Activated CD4-positive, alpha-beta memory T cell treated with anti-CD3 and anti-CD28 coated beads for 36 hours (primary cell): ENCODE measurements around the gene FRRS1L. TPM values are rescaled to one million over a fixed set of nuclear protein-coding genes. Genes with fewer than 3 reads are reported as not detected.

ENCODE experiments used
- CTCF ChIA-PET: fragments of 350-600 bp; sonication (Branson Sonifier 250); formaldehyde crosslinking; loops from one replicate; lab custom pipeline; 2021; ENCODE audit warnings: antibody characterized with exemption, inconsistent platforms; lab: Charles Lee
- POLR2A ChIA-PET: fragments of 350-600 bp; sonication (Branson Sonifier 250); formaldehyde crosslinking; loops from one replicate; lab custom pipeline; 2021; ENCODE audit warnings: antibody characterized with exemption; lab: Charles Lee
- DNase-seq: peaks from one replicate; pipeline ENCODE4 v3.0.0-alpha.2; 2020
- H3K27ac Mint-ChIP-seq: one replicate; pipeline ENCODE4 v1.8.0; 2021; ENCODE audit warnings: mixed read lengths
- H3K27me3 Mint-ChIP-seq: one replicate; pipeline ENCODE4 v1.8.0; 2021; ENCODE audit warnings: mixed read lengths
- H3K36me3 Mint-ChIP-seq: one replicate; pipeline ENCODE4 v1.8.0; 2021; ENCODE audit warnings: mixed read lengths
- H3K4me1 Mint-ChIP-seq: one replicate; pipeline ENCODE4 v1.8.0; 2021; ENCODE audit warnings: low read depth, mixed read lengths
- H3K4me3 Mint-ChIP-seq: one replicate; pipeline ENCODE4 v1.8.0; 2021; ENCODE audit warnings: mild to moderate bottlenecking, mixed read lengths
- H3K9me3 Mint-ChIP-seq: one replicate; pipeline ENCODE4 v1.8.0; 2021; ENCODE audit warnings: mixed read lengths
- intact Hi-C: fragments of 100-400 bp; cut with micrococcal nuclease; formaldehyde crosslinking; loops from one replicate; pipeline ENCODE4 v1.15.1; 2023
- total RNA-seq, 2 experiments: library from RNA; stranded (reverse); gene quantifications; one replicate each; pipeline ENCODE4 v1.2.3, GENCODE V29; 2021

FRRS1L gene
- total RNA-seq, 2 experiments from 2014 or later = not detected

DNA sequence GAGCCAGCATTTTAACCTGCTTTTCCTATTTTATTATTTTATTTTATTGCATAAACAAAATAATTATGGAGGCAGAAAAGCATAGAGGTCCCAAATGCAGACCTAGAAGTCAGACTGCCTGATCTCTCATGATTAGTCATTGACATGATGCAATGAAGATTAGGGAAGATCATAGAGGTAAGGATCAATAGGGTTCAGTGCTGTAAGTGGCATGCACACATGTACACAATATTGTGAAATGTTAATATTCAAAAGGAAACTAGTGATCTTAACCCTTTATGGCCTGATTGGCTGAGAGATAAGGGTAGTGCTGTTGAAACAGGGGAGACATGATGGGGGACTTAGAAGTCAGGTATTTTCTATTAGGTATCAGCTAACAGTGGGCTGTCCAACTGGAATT, 1.1 kb upstream of the FRRS1L start:
- Mint-ChIP-seq H3K27ac (no peak overlapping the region), H3K9me3 (no peaks in the 10 kb centered on the region), H3K4me1 (peaks cover 5% of the 10 kb centered on the region), H3K36me3 (no peaks in the 10 kb centered on the region), H3K27me3 (peaks cover 51% of the 10 kb centered on the region), H3K4me3 (no peak overlapping the region)
- CTCF ChIA-PET = no interaction called here
- POLR2A ChIA-PET = no interaction called here
- no peak for DNase-seq
- intact Hi-C loops = no loop called here

DNA sequence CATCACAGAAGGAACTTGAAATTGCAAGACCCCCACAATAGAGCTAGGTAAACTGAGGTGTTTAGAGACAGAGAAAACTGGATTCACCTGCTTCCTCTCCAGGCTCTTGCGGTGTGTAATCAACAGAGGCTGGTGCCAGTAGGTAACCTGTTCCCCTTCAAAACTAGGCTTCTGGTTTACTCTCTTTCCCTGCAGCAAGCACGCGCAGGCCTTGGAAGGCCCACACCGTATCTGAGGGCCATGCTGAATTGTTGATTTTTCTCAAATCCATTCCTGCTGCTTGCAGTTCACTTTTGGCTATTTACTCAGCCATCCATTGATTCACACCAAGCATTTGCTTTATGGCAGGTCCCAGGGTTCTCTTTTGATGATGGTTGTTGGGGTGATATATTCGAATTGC, 667 bp upstream of the FRRS1L start:
- no peak for DNase-seq
- Mint-ChIP-seq H3K36me3 (no peaks in the 10 kb centered on the region), H3K27me3 (peaks cover 51% of the 10 kb centered on the region), H3K9me3 (no peaks in the 10 kb centered on the region), H3K4me1 (peaks cover 5% of the 10 kb centered on the region), H3K4me3 (no peak overlapping the region), H3K27ac (no peak overlapping the region)
- POLR2A ChIA-PET = no interaction called here
- CTCF ChIA-PET = no interaction called here
- intact Hi-C loops = no loop called here

- intact Hi-C loops = no loop called here
- peaks cover 5% of the 10 kb centered on the region for H3K4me1 Mint-ChIP-seq
- no peaks in the 10 kb centered on the region for H3K9me3 Mint-ChIP-seq
- ChIA-PET POLR2A (no interaction called here), CTCF (interaction anchor here (1.1 kb wide), 1 partner anchor 19 kb away, joined by 3 read pairs; no protein-coding TSS in a partner anchor)
- no peak overlapping the region for H3K4me3 Mint-ChIP-seq
- no peaks in the 10 kb centered on the region for H3K36me3 Mint-ChIP-seq
- H3K27me3 Mint-ChIP-seq = peaks cover 52% of the 10 kb centered on the region
- DNase-seq = no peak
- H3K27ac Mint-ChIP-seq = no peak overlapping the region
Observed at GRCh38 chr9:109166171-109166770, 778 bp downstream of the FRRS1L start.

GRCh38 chr9:109164042-109164441, 3.0 kb downstream of the FRRS1L start:
- CTCF ChIA-PET = no interaction called here
- DNase-seq = no peak
- H3K36me3 Mint-ChIP-seq = no peaks in the 10 kb centered on the region
- H3K27ac Mint-ChIP-seq = no peak overlapping the region
- intact Hi-C loops = no loop called here
- peaks cover 46% of the 10 kb centered on the region for H3K27me3 Mint-ChIP-seq
- no peak overlapping the region for H3K4me3 Mint-ChIP-seq
- peaks cover 5% of the 10 kb centered on the region for H3K4me1 Mint-ChIP-seq
- POLR2A ChIA-PET = no interaction called here
- H3K9me3 Mint-ChIP-seq = no peaks in the 10 kb centered on the region

GRCh38 chr9:109163194-109163593, 3.9 kb downstream of the FRRS1L start:
- Mint-ChIP-seq H3K36me3 (no peaks in the 10 kb centered on the region), H3K4me1 (peaks cover 5% of the 10 kb centered on the region), H3K27me3 (peaks cover 45% of the 10 kb centered on the region), H3K27ac (no peak overlapping the region), H3K4me3 (no peak overlapping the region), H3K9me3 (no peaks in the 10 kb centered on the region)
- DNase-seq = no peak
- POLR2A ChIA-PET = no interaction called here
- intact Hi-C loops = no loop called here
- CTCF ChIA-PET = no interaction called here

GRCh38 chr9:109162677-109163076, 4.4 kb downstream of the FRRS1L start:
- no peaks in the 10 kb centered on the region for H3K36me3 Mint-ChIP-seq
- H3K27me3 Mint-ChIP-seq = peaks cover 44% of the 10 kb centered on the region
- no peak for DNase-seq
- ChIA-PET CTCF (no interaction called here), POLR2A (no interaction called here)
- no peaks in the 10 kb centered on the region for H3K9me3 Mint-ChIP-seq
- H3K4me3 Mint-ChIP-seq = no peak overlapping the region
- intact Hi-C loops = no loop called here
- no peak overlapping the region for H3K27ac Mint-ChIP-seq
- H3K4me1 Mint-ChIP-seq = peaks cover 5% of the 10 kb centered on the region

DNA sequence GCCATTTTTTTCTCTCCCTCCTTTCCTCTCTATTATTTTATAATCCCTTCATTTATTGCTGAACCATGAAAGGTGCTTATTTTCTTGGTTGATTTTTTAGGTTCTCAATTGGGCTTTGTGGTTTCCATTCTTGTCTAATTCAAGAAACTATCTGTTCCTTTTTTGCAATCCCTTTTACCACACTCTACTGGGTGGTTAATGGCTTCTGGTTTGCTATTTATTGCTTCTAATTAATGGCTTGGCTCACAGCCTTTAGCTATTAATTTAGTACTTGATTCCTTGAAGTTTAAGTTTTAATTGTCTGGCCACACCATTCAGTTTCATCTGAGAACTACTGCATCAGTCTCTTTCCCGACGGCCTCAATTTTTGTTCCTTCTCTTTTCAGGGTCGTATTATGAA, 5.6 kb downstream of the FRRS1L start:
- ChIA-PET CTCF (no interaction called here), POLR2A (no interaction called here)
- Mint-ChIP-seq H3K27me3 (peaks cover 37% of the 10 kb centered on the region), H3K27ac (no peak overlapping the region), H3K4me1 (no peaks in the 10 kb centered on the region), H3K9me3 (no peaks in the 10 kb centered on the region), H3K4me3 (no peak overlapping the region), H3K36me3 (no peaks in the 10 kb centered on the region)
- no peak for DNase-seq
- intact Hi-C loops = no loop called here

DNA sequence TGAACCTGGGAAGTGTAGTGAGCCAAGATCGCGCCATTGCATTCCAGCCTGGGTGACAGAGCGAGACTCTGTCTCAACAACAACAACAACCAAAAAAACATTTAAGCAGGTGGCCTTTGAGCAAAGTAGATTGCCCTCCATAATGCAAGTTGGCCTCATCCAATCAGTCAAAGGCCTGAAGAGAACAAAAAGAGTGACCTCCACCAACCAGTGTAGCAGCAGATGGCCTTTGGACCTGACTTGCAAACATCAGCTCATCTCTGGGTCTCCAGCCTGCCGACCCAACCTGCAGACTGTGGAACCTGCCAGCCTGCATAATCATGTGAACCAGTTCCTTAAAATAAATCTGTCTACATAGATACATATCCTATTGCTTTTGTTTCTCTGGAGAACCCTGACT, 7.5 kb downstream of the FRRS1L start:
- peaks cover 20% of the 10 kb centered on the region for H3K27me3 Mint-ChIP-seq
- no peaks in the 10 kb centered on the region for H3K4me1 Mint-ChIP-seq
- H3K36me3 Mint-ChIP-seq = no peaks in the 10 kb centered on the region
- POLR2A ChIA-PET = no interaction called here
- no peak for DNase-seq
- H3K27ac Mint-ChIP-seq = no peak overlapping the region
- H3K4me3 Mint-ChIP-seq = no peak overlapping the region
- CTCF ChIA-PET = no interaction called here
- intact Hi-C loops = no loop called here
- H3K9me3 Mint-ChIP-seq = peaks cover 1% of the 10 kb centered on the region

GRCh38 chr9:109158651-109159050, 8.4 kb downstream of the FRRS1L start:
- H3K27me3 Mint-ChIP-seq = peaks cover 15% of the 10 kb centered on the region
- intact Hi-C loops = no loop called here
- DNase-seq = no peak
- POLR2A ChIA-PET = no interaction called here
- H3K27ac Mint-ChIP-seq = no peak overlapping the region
- peaks cover 9% of the 10 kb centered on the region for H3K9me3 Mint-ChIP-seq
- no peaks in the 10 kb centered on the region for H3K36me3 Mint-ChIP-seq
- no peaks in the 10 kb centered on the region for H3K4me1 Mint-ChIP-seq
- CTCF ChIA-PET = no interaction called here
- H3K4me3 Mint-ChIP-seq = no peak overlapping the region

DNA sequence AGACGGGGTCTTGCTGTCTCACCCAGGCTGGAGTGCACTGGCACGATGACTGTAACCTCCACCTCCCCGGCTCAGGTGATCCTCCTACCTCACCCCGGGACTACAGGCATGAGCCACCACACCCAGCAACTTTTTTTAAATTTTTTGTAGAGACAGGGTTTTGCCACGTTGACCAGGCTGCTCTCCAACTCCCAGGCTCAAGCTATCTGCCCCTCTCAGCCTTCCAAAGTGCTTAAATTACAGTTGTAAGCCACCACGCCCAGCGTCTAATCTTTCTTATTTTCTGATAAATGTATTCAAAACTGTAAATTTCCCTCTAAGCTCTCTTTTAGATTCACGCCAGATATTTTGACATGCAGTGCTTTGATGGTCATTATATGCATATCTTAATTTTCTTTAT, 10.3 kb downstream of the FRRS1L start:
- CTCF ChIA-PET = interaction anchor here (1.4 kb wide), 1 partner anchor 8 kb away, joined by 3 read pairs; no protein-coding TSS in a partner anchor
- intact Hi-C loops = no loop called here
- no peaks in the 10 kb centered on the region for H3K4me1 Mint-ChIP-seq
- peaks cover 15% of the 10 kb centered on the region for H3K27me3 Mint-ChIP-seq
- POLR2A ChIA-PET = no interaction called here
- no peak for DNase-seq
- no peak overlapping the region for H3K4me3 Mint-ChIP-seq
- peaks cover 5% of the 10 kb centered on the region for H3K36me3 Mint-ChIP-seq
- peaks cover 18% of the 10 kb centered on the region for H3K9me3 Mint-ChIP-seq
- H3K27ac Mint-ChIP-seq = no peak overlapping the region

DNA sequence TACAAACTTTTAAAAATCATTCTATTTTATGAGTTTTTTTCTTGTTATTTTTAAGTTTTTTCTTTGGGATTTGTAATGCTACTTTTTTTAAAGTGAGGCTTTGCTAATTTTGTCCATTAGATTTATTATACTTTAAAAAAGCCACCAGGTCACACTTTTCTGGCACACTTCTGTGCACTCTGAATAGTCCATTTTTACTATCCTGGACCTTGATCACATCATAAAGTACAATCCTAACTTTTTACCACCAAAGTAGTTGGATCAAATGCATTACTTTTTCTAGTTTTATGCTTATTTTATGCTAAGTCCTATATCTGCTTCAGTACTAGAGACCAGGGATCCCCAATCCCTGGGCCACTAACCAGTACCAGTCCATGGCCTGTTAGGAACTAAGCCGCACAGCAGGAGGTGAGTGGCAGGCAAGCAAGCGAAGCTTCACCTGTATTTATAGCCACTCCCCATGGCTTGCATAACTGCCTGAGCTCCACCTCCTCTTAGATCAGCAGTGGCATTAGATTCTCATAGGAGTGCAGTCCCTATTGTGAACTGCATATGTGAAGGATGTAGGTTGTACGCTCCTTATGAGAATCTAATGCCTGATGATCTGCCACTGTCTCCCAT, 16.0 kb downstream of the FRRS1L start:
- ChIA-PET CTCF (no interaction called here), POLR2A (no interaction called here)
- Mint-ChIP-seq H3K4me3 (no peak overlapping the region), H3K27ac (no peak overlapping the region), H3K9me3 (peaks cover 18% of the 10 kb centered on the region), H3K4me1 (no peaks in the 10 kb centered on the region), H3K27me3 (no peaks in the 10 kb centered on the region), H3K36me3 (peaks cover 5% of the 10 kb centered on the region)
- intact Hi-C loops = no loop called here
- no peak for DNase-seq

DNA sequence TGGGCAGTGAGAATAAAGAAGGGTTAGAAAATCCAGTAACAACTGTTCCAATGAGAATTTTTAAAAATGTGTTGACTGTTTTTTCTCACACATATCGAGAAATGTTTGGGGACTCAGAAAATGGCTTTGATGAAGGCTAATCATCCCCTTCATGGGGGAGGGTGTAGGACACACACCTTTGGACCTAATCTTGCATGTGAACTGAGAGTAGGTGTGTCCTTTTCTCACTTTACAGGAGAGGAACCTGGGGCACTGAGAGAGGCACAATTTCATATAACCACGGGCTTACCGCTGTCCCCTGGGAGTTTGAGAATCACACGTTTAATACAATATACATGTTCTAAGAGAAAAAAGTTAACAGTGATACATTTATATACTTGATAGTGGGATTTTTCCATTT, 17.3 kb downstream of the FRRS1L start:
- Mint-ChIP-seq H3K4me3 (no peak overlapping the region), H3K36me3 (peaks cover 5% of the 10 kb centered on the region), H3K9me3 (peaks cover 18% of the 10 kb centered on the region), H3K27ac (no peak overlapping the region), H3K27me3 (no peaks in the 10 kb centered on the region), H3K4me1 (no peaks in the 10 kb centered on the region)
- POLR2A ChIA-PET = no interaction called here
- DNase-seq = no peak
- CTCF ChIA-PET = interaction anchor here (1.5 kb wide), 1 partner anchor 8 kb away, joined by 3 read pairs; no protein-coding TSS in a partner anchor
- intact Hi-C loops = no loop called here

DNA sequence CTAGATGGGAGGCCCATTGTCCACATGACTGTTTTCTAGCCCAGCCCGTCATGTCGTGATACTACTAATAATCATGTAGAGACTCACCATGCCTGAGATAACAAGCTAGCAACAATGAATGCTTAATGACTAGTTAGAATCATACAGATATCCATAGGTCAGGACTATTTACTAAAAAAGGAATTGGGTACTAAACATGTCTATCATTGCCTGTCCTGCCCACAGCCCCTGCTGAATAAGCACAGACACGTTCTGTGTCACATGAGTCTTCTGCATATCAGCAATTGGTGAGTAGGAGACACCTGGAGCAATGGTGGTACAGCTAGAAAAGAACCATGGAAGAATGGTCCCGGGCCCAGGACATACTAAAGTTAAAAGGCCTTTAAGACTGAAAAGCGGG, 18.0 kb downstream of the FRRS1L start:
- no peak for DNase-seq
- Mint-ChIP-seq H3K27me3 (no peaks in the 10 kb centered on the region), H3K9me3 (peaks cover 14% of the 10 kb centered on the region), H3K4me1 (peaks cover under 1% of the 10 kb centered on the region), H3K27ac (no peak overlapping the region), H3K4me3 (no peak overlapping the region), H3K36me3 (peaks cover 5% of the 10 kb centered on the region)
- ChIA-PET CTCF (interaction anchor here (1.5 kb wide), 1 partner anchor 8 kb away, joined by 3 read pairs; no protein-coding TSS in a partner anchor), POLR2A (no interaction called here)
- intact Hi-C loops = no loop called here
